ENCODE results near the gene FN1.

The FN1 gene

GRCh38 chr2:215436705-215437565 lies 1.1 kb upstream of the FN1 start:
- CTCF ChIA-PET = interaction anchor here (0.7 to 2.6 kb wide), 2 partner anchors 482 to 483 kb away, joined by 4 to 7 read pairs; no protein-coding TSS in a partner anchor
- POLR2A ChIA-PET = interaction anchor here (0.6 to 0.9 kb wide), 3 partner anchors 10 to 373 kb away, joined by 3 to 4 read pairs (median 3); no protein-coding TSS in a partner anchor
- Histone ChIP-seq H3K4me1 (ENCODE audit: control insufficient read depth, insufficient read depth, low read length) (0 out of 2 replicates have a peak, but pooled peaks cover 3% of the 10 kb centered on the region), H3K27ac (ENCODE audit: extremely low read depth, low read depth, low read length) (peak overlapping the region; percentile 60), H3K36me3 (ENCODE audit: control insufficient read depth in 2 of 2, insufficient read depth in 1 of 2, low read length in 2 of 2) (peaks cover 0 to 14% of the 10 kb centered on the region in 2 experiments; a peak in 1 of 3 replicates), H3K4me3 (ENCODE audit: low read depth, low read length) (peak overlapping the region; percentile 74), H3K9me3 (ENCODE audit: control insufficient read depth, insufficient read depth, low read depth, low read length) (no peaks in the 10 kb centered on the region)
- TF ChIP-seq ZNF148 (tag by site-specific recombination; IDR thresholded peaks at IDR 0.05; ENCODE audit: borderline replicate concordance) (no peak), MEIS1 (CRISPR knock-in tag; IDR thresholded peaks at IDR 0.05; ENCODE audit: borderline replicate concordance) (no peak), PRDM1 (tag by site-specific recombination; IDR thresholded peaks at IDR 0.05) (peak; percentile 81), ZNF639 (tag by site-specific recombination; IDR thresholded peaks at IDR 0.05) (no peak), ZNF664 (tag by site-specific recombination; IDR thresholded peaks at IDR 0.05) (peak; percentile 95), ZBTB7A (tag by site-specific recombination; IDR thresholded peaks at IDR 0.05; ENCODE audit: low read depth) (no peak), ZBTB17 (tag by site-specific recombination; IDR thresholded peaks at IDR 0.05) (peak; percentile 66; the same call in 1 of the 2 replicates)

- ChIA-PET CTCF (interaction anchor here (0.6 kb wide), 1 partner anchor 63 kb away, joined by 3 read pairs; no protein-coding TSS in a partner anchor), POLR2A (no interaction called here)
- Histone ChIP-seq H3K27ac (ENCODE audit: extremely low read depth, low read depth, low read length) (peak overlapping the region; percentile 66; the same call in 1 of the 2 replicates), H3K4me3 (ENCODE audit: low read depth, low read length) (peak overlapping the region; percentile 74), H3K4me1 (ENCODE audit: control insufficient read depth, insufficient read depth, low read length) (0 out of 2 replicates have a peak, but pooled peaks cover 3% of the 10 kb centered on the region), H3K9me3 (ENCODE audit: control insufficient read depth, insufficient read depth, low read depth, low read length) (no peaks in the 10 kb centered on the region), H3K36me3 (ENCODE audit: control insufficient read depth in 2 of 2, insufficient read depth in 1 of 2, low read length in 2 of 2) (peaks cover 2 to 25% of the 10 kb centered on the region in 2 experiments; a peak in 2 of 3 replicates)
- TF ChIP-seq HOXC10 (CRISPR knock-in tag; IDR thresholded peaks at IDR 0.05) (no peak), ZNF626 (tag by site-specific recombination; IDR thresholded peaks at IDR 0.05) (no peak), ZNF785 (tag by site-specific recombination; IDR thresholded peaks at IDR 0.05) (no peak), ZSCAN4 (tag by site-specific recombination; IDR thresholded peaks at IDR 0.05) (peak; percentile 76), ZNF335 (tag by site-specific recombination; conservative IDR thresholded peaks at IDR 0.05) (peak; percentile 80), ZNF692 (tag by site-specific recombination; IDR thresholded peaks at IDR 0.05) (0 out of 2 replicates have a peak, but pooled peaks have one; percentile 23), BCL6B (tag by site-specific recombination; IDR thresholded peaks at IDR 0.05) (peak; percentile 67; the same call in 1 of the 2 replicates), ZNF488 (tag by site-specific recombination; IDR thresholded peaks at IDR 0.05) (no peak), ZNF518A (tag by site-specific recombination; conservative IDR thresholded peaks at IDR 0.05; ENCODE audit: low read depth) (no peak), ZBTB20 (tag by site-specific recombination; IDR thresholded peaks at IDR 0.05) (peak; percentile 58; the same call in 1 of the 2 replicates)
Observed at GRCh38 chr2:215435280-215435869, 493 bp downstream of the FN1 start.
